UCSD-AML1 (cell line): ENCODE results near the gene STAP2.

ENCODE experiments used
- DNase-seq: peaks from one replicate; lab custom pipeline; 2025; ENCODE audit not compliant: unreplicated experiment; lab: John Stamatoyannopoulos, UW

The STAP2 gene

DNA sequence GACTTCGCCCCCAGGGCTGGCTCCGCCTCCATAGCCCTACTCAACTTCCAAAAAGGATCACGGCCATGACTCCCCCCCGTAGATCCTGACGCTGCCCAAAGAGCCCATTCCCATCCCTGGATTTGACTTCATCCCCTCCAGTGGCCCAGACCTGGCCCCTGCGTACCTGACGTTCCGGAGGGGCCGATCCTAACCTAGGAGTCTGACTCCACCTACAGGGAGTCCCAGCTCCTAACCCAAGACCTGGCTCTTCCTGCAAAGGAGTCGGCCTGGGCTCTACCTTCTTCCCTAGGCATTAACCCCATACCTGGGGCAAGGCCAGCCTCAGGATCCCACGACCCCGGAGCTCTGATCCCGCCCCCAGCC, 10.8 kb downstream of the STAP2 start:
- no peak for DNase-seq

DNA sequence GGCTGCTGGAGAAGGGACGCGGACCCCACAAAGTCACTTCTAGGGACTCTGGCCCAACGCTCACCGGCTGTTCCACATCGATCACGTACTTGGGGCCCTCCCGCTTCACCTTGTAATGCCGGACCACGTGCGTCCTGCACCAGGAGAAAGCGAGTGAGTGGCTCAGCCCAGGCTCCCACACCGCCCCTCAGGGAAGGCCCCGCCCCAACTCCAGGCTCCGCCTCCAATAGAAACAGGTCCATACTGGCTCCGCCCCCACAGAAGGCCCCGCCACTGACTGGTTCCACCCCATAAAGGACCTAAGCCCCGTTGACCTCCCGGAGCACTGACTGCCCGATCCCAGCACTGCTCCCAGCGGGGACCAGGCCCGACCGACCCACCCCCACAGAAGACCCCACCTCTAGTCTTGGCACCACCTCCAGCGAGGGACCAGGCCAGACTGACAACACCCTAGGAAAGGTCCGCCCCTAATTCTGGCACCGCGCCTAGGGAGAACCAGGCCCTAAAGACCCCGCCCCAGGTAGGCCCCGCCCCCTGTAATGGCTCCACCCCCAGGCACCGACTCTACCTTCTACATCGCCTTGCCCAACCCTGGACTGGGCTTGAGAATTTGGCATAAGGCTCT, 11.3 kb downstream of the STAP2 start:
- peak; percentile 78 for DNase-seq

DNA sequence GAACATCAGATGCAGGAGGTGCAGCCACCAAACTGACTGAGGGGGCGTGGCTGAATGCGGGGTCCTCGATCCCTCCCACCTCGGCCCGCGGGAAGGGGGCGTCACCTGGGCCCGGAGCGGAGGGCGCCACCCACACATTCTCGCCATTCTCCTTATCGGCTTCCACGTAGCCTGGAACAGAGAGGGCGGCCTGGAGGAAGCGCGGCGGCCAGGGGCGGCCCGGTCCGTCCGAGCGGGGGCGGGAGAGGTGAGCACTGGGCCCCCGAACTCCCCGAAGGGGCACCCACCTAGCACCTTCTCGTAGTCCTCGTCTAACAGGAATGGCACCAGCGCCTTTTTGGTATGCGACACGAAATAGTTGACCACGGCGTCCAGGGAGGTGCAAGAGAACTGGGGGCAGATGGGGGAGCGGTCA, 11.8 kb downstream of the STAP2 start:
- DNase-seq = no peak

DNA sequence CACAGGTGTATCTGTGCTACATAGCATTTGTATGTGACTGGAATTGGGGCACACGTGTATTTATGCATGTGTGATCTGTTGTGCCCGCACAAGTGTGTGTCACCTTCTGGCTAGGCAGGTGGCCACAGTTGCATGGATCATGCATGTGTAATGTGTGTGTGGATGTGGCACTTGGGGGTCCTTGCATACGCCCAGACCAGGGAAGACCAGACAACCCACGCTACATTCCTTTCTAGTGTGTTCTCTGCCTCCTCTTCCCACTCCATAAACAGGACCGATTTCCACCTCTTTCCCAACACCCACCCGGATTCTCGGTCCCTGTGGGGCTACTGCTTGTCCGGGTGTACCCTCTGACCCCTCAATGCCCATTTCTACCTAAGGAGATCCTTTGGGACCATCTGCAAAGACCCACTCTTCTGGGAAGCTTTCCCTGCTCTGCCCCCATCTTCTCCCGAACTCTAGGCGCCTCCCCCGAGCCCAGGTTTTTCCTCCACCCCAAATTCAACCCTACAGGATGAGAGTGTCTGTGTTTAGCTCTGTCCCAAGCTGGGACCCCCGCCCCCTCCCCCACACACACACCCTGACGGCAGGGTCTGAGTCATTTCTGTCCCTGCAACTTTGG, 12.3 kb downstream of the STAP2 start:
- no peak for DNase-seq

DNA sequence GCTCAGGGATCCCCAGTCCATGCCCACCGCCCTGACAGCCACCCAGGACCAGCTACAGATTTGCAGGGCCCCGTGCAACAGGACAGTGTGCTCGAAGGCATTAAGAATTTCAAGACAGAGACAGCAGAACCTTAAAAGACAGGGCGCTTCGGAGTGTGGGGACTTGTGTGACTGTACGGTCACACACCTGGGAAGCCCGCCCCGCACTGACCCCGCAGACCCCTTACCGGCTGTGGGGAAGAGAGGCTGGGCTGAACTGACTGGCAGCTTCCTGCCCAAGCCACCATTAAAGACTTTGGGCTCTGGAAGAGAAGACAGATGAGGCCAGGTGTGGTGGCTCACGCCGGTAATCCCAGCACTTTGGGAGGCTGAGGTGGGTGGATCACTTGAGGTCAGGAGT, 14.4 kb downstream of the STAP2 start:
- no peak for DNase-seq

DNA sequence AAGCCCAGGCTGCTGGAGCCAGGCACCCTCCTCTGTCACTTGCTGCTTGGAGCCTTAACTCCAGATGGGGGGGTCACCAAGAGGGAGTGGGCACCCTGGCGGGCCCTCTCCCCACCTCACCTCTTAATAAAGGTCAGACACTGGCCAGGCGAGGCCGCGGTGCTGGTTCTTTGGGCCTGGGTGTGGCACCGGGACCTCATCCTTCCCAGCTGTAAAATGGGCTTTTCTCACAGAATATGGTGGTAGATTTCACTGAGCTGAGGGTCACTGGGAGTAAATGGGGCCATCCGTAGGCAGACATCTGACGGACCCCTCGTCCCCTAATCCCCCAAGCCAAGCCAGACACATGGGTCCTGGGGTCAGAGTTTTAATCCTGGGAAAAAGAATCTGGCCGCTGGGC, 14.9 kb downstream of the STAP2 start:
- DNase-seq = no peak

DNA sequence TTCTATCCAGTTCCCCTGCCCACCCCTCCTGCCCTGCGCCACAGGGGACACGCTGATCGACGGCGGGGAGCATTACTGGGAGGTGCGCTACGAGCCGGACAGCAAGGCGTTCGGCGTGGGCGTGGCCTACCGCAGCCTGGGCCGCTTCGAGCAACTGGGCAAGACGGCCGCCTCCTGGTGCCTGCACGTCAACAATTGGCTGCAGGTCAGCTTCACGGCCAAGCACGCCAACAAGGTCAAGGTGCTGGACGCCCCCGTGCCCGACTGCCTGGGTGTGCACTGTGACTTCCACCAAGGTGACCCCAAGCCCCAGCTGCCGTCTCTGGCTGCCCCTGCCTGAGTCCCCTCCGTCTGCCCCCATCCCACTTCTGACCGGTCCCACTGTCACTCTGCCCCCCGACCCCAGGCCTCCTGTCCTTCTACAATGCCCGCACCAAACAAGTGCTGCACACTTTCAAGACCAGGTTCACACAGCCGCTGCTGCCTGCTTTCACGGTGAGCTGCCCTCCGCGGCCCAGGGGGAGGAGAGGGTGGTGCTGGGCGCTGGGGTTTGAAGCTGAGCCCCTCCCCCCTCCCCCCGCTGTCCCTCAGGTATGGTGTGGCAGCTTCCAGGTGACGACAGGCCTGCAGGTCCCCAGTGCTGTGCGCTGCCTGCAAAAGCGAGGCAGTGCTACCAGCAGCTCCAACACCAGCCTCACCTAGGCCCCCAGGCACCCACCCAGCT, 15.5 kb downstream of the STAP2 start:
- no peak for DNase-seq

DNA sequence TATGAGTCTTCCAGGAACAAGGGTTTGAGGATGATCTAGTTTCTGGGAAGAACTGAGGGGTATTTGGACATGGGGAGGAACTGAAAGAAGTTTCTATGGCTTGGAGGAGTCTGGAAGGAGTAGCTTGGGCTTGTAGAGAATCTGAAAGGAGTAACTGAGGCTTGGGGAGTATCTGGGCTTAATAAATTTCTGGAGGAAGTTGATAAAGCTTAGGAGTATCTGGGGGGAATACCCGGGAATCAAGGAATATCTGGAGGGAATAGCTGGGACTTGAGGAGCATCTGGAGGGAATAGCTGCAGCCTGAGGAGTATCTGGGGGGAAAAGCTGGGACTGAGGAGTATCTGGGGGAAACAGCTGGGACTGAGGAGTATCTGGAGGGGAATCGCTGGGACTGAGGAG, 18.2 kb downstream of the STAP2 start:
- no peak for DNase-seq

DNA sequence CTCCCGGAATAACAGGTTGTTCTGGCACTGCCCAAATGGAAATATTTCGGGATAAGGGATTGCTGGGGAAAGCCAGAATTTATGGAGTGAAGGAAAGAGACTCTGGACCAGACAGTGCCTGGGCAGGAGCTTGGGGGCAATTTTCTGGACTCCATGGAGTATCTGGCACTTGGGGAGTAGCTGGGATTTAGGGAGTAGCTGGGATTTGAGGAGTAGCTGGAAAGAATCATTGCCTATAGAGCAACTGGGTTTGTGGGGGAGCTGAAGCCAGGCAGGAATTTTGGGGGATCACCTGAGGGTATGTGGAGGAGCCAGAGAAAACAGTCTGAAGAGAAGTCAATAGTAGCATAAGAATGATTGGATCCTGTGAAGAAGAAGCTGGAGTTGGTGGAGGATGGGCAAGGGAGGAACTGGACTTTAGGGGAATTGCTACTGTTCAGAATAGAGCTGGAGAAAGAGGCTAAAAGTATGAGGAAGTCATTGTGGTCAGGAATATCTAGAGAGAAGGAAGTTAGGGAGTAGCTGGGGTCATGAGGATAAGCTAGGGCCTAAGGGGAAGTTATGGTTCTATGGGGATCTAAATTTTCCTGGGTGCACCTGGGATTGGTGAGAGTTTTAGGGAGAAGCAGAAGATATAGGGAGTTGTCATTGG, 19.4 kb downstream of the STAP2 start:
- no peak for DNase-seq

DNA sequence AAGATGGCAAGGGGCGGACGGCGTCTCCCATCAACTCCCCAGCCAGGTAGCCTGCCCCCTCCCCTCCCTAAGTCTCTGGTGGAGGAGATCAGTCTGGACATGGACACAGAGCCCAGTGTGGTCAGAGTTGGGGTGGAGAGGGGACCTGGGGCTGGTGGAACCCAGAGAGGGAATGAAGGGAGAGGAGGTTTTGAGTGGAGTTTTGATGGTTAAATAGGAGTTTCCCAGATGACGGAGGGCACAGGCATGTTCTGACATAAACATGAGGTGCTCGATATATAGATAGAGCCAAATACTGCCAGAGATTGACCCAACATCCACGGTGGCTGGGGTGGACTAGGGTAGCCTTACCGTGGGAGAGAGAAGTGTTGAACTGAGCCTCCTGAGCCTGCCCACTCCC, 20.2 kb downstream of the STAP2 start:
- DNase-seq = no peak

DNA sequence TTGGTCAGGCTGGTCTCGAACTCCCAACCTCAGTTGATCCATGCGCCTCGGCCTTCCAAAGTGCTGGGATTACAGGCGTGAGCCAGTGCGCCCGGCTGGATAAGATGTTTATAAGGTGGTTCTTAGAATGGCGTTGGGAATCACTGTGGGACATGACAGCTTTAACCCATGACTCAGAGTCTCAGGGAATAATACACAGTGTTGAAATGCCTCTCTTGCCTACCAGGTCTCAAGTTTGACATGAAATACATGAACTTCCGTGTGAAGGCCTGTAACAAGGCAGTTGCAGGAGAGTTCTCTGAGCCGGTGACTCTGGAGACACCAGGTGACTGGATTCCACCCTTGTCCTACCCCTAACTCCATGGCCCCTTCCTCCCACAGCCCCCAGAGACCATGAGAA, 21.7 kb downstream of the STAP2 start:
- DNase-seq = no peak

DNA sequence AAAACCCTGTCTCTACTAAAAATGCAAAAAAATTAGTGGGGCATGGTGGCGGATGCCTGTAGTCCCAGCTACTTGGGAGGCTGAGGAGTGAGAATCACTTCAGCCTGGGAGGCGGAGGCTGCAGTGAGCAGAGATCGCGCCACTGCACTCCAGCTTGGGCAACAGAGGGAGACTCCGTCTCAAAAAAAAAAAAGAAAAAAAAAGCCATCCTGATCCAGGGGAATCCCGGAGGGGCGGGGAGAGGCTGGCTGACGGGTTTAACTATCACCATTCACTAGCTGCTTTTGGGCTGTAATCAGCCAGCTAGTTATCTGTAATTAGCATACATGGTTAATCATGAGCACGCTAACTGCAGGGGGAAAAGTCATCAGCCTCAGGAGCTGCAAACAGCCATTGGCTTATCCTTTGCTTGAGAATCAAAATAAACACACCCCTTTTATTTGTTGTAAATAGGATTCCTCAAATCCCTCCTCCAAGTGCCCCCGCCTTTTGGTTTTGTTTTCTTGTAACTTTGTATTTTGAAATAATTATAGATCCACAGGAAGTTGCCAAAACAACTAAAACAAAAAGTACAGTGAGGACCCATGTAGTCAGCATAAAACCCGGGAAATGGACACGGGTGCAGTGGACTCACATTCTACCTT, 24.7 kb downstream of the STAP2 start:
- no peak for DNase-seq

DNA sequence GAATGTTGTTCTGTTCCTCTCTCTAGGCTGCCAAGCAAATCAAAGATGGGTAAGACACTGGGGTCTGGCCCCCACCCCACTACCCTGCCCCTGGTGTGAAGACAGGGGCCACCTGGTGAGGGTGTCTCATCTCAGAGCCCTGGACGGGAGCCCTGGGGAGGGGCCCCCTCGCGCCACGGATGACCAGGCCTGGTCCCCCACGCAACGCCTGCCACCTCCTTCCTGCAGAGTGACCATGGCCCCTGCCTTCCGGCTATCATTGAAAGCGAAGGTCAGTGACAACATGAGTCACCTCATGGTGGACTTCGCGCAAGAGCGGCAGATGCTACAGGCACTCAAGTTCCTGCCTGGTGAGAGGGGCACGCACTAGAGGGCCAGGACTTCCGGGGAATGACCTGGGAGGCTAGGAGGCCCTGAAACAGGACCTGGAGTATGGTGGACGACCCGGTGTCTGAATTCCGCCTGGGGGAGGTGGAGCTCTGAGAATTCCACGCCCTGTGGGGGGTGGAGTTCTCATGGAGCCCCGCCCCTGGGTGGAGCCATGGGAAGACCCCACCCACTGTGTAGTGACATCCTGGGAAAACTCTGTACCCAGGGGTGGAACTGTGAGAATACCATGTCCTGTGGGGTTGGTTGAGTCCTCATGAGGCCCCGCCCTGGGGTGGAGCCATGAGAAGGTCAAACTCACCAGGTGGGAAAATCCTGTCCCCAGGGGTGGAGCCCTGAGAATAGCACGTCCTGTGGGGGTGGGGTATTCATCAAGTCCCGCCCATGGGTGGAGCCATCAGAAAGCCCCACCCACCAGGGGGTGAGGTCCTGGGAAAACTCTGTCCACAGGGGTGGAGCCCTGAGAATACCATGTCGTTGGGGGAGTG, 28.1 kb downstream of the STAP2 start:
- no peak for DNase-seq

DNA sequence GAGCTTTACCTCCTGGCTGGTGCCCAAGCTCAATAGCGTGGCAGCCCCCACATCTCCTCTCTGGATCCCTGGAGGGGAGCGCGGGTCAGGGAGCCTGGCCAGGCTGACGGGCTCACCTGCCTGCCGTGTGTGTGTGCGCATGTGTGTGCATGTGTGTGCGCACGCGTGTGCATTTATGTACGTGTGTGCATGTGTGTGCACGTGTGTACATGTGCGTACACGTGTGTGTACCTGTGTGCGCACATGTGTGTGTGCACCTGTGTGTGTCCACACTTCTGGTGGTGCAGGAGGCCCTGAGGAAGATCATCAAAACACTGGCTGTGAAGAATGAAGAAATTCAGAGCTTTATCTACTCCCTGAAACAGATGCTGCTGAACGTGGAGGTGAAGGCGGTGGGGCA, 33.0 kb downstream of the STAP2 start:
- no peak for DNase-seq

DNA sequence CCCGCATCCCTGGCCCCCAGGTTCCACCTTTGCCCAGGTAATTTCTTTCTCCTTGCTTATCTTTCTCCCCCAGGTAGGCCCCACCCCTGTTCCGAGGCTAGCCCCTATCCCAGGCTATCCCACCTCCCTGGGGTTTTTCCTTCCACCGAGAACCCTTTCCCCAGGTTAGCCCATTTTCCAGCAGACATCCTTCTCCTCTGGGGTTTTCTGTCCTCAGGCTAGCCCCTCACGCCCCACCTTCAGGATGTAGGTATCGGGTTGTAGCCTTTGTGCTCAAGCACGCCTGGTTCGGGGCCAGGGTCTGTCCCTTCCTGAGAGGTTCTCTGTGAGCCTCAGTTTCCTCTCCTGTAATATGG, 33.4 kb downstream of the STAP2 start:
- DNase-seq = no peak

DNA sequence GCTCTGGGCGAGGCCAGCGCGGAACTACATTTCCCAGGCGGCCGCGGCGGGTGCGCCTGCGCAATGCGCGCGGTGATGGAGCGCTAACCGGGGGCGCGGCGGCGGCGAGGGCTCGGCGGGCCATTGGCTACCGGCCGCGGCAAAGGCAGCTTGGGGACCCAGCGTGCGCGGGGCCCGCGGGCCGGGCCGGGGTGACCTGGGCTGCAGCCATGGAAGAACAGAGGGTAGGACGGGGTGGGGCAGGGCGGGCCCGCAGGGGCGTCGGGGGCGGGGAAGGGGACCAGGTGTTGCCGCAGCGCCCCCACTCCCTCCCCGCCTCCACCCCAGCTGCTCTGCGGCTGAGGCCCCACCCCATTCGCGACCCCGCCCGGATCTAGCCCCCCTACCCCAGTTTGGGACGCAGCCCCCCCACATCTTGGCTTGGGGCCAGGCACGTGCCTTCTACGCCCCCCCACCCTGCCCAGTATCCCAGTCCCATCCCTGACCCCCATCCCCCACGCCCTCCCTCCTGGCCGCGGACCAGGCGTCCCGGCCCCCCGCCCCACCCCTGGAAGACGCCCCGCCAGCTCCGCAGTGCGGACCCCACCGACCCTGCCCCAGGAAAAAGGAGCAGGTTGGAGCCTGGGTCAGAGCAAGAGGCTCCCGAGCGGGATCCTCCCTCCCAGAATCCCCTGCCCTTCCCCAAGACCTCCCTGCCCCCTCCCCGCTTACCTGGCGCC, 33.9 kb downstream of the STAP2 start, which contains the start of gene FSD1:
TSS of gene FSD1 (plus strand) at position 61 of the 719 bp plus-strand sequence. CDS start at position 210, 149 bp downstream.
- DNase-seq = peak; percentile 65

DNA sequence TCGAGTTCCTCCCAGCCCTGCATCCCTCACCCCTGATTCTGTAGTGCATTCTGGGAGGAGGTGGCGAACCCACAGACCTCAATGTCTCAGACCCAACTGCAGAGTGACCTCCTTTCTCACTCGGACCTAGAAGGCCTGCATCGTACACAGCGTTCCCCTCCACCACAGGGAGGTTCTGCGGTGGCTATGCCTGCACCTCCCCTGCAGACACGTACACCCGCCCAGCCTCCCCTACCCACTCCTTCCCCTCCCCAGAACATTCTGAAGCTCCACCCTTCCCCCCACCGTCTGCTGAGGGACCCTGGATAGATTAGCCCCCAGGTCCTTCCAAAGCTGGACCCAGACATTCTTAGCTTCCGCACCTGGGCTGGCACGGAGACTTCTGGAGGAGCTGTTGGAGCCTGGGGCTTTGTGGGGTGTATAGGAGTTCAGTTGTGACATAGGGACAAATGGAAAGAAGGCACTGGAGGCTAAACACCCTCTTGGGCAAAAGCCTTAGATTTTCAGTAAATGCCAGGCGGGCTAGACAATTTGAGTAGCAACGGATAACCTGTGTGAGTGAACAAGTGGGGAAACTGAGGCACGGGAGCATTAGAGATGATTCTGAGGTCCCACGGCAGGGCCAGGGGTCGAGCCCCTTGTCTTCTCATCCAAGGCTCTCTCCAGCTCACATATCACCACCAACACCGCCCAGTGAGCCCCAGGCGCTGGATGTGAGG, 34.6 kb downstream of the STAP2 start:
- DNase-seq = no peak

DNA sequence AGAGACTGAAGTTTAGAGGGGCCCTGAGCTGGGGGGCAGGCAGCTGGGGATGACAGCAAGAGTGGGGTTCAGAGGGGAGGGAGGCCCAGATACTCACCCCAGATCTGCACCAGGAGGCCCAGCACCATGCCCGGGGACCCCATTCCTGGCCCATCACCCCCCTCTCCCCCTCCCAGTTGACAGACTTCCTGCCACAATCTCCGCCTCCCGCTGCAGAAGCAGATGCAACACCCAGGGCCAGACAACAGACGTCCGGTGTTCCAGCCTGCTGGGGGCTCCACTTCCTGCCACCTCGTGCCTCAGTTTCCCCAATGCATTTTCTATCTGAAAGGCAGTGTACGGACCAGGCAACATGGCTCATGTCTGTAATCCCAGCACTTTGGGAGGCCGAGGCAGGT, 36.4 kb downstream of the STAP2 start, which contains the start of gene TMIGD2:
TSS of gene TMIGD2 (minus strand) at position 147 of the 398 bp plus-strand sequence. CDS start at position 143, 4 bp downstream.
- peak; percentile 25 for DNase-seq

DNA sequence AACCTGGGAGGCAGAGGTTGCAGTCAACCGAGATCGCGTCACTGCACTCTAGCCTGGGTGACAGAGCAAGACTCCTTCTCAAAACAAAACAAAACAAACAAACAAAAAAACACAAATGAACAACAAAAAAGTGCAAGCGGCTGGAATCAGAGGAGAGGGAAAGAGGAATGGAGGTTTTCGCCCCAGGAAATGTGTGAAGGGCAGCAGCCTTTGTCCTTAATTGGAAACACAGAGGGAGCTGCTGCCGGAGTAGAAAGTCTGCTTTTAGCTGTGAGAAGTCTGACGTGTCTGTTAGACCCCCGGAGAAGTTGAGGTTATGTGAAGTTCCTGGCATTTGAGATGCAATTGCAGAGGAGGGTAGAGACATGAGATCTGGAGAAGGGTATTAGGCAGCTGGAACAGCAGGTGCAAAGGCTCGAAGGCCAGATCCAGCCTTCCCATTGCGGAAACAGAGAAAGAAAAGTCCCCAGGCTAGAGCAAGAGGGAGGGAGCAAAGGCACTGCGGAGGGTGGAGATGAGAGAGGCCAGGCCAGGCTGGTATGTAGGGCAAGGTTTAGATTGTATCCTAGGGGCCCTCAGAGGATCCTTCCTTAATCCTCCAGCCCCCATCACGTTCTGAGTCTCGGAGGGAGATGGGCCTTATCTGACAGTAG, 36.9 kb downstream of the STAP2 start:
- DNase-seq = no peak
